ENCODE data around the gene APOOL.

APOOL gene

GRCh38 chrX:85089321-85089840, 85.7 kb downstream of the APOOL start:
- Histone ChIP-seq H3K4me3 (ENCODE audit: low read depth in 1 of 2, low read length in 1 of 2) (no peak overlapping the region), H3K27me3 (no peaks in the 10 kb centered on the region), H3K27ac (no peak overlapping the region), H3K9me3 (no peaks in the 10 kb centered on the region), H3K36me3 (no peaks in the 10 kb centered on the region), H3K4me1 (ENCODE audit: control insufficient read depth in 1 of 2, insufficient read depth in 1 of 2, low read depth in 1 of 2, low read length in 1 of 2) (no peaks in the 10 kb centered on the region)
- TF ChIP-seq CTCF (IDR thresholded peaks at IDR 0.05), result no peak

- H3K27ac ChIP-seq, result no peak overlapping the region
- no peak for TF ChIP-seq CTCF (IDR thresholded peaks at IDR 0.05)
- no peaks in the 10 kb centered on the region for H3K9me3 ChIP-seq
- H3K4me3 ChIP-seq (ENCODE audit: low read depth in 1 of 2, low read length in 1 of 2), result no peak overlapping the region
- no peaks in the 10 kb centered on the region for H3K27me3 ChIP-seq
- no peaks in the 10 kb centered on the region for H3K36me3 ChIP-seq
- H3K4me1 ChIP-seq (ENCODE audit: control insufficient read depth in 1 of 2, insufficient read depth in 1 of 2, low read depth in 1 of 2, low read length in 1 of 2), result no peaks in the 10 kb centered on the region
These were observed 103.7 kb downstream of the APOOL start for GRCh38 chrX:85107407-85107806.

GRCh38 chrX:85108165-85108564, 104.5 kb downstream of the APOOL start:
- no peak for TF ChIP-seq CTCF (IDR thresholded peaks at IDR 0.05)
- Histone ChIP-seq H3K4me3 (ENCODE audit: low read depth in 1 of 2, low read length in 1 of 2) (no peak overlapping the region), H3K9me3 (no peaks in the 10 kb centered on the region), H3K36me3 (no peaks in the 10 kb centered on the region), H3K27me3 (no peaks in the 10 kb centered on the region), H3K27ac (no peak overlapping the region), H3K4me1 (ENCODE audit: control insufficient read depth in 1 of 2, insufficient read depth in 1 of 2, low read depth in 1 of 2, low read length in 1 of 2) (no peaks in the 10 kb centered on the region)

- Histone ChIP-seq H3K9me3 (no peaks in the 10 kb centered on the region), H3K27me3 (no peaks in the 10 kb centered on the region), H3K4me3 (ENCODE audit: low read depth in 1 of 2, low read length in 1 of 2) (no peak overlapping the region), H3K36me3 (no peaks in the 10 kb centered on the region), H3K27ac (no peak overlapping the region), H3K4me1 (ENCODE audit: control insufficient read depth in 1 of 2, insufficient read depth in 1 of 2, low read depth in 1 of 2, low read length in 1 of 2) (no peaks in the 10 kb centered on the region)
- no peak for TF ChIP-seq CTCF (IDR thresholded peaks at IDR 0.05)
These were observed 105.6 kb downstream of the APOOL start for GRCh38 chrX:85109235-85109634.

GRCh38 chrX:85111347-85111746, 107.7 kb downstream of the APOOL start:
- TF ChIP-seq CTCF (IDR thresholded peaks at IDR 0.05), result no peak
- Histone ChIP-seq H3K4me3 (ENCODE audit: low read depth in 1 of 2, low read length in 1 of 2) (no peak overlapping the region), H3K27ac (no peak overlapping the region), H3K4me1 (ENCODE audit: control insufficient read depth in 1 of 2, insufficient read depth in 1 of 2, low read depth in 1 of 2, low read length in 1 of 2) (no peaks in the 10 kb centered on the region), H3K9me3 (no peaks in the 10 kb centered on the region), H3K27me3 (no peaks in the 10 kb centered on the region), H3K36me3 (no peaks in the 10 kb centered on the region)

GRCh38 chrX:85112293-85112692, 108.6 kb downstream of the APOOL start:
- no peaks in the 10 kb centered on the region for H3K27me3 ChIP-seq
- no peaks in the 10 kb centered on the region for H3K36me3 ChIP-seq
- no peak overlapping the region for H3K4me3 ChIP-seq (ENCODE audit: low read depth in 1 of 2, low read length in 1 of 2)
- H3K9me3 ChIP-seq, result no peaks in the 10 kb centered on the region
- no peaks in the 10 kb centered on the region for H3K4me1 ChIP-seq (ENCODE audit: control insufficient read depth in 1 of 2, insufficient read depth in 1 of 2, low read depth in 1 of 2, low read length in 1 of 2)
- no peak overlapping the region for H3K27ac ChIP-seq
- no peak for TF ChIP-seq CTCF (IDR thresholded peaks at IDR 0.05)
